22Rv1 (cell line): Measurements from ENCODE around the gene ZNF90.
"Not testable (repeated sequence)": the region's sequence is repeated elsewhere in the genome, so short reads cannot be mapped to it uniquely, and the experiment has no call there.

Experiments used
- H3K27ac ChIP-seq: fragments of 450-650 bp; 2 replicates; pipeline ENCODE4 v1.5.1; 2017
- CTCF ChIP-seq: fragments of 450-650 bp; IDR thresholded peaks from 2 replicates; pipeline ENCODE4 v1.5.1; 2017; ENCODE audit warnings: mild to moderate bottlenecking
- ZFX ChIP-seq: fragments of 450-650 bp; IDR thresholded peaks from 2 replicates; pipeline ENCODE4 v1.6.1; 2017; ENCODE audit warnings: antibody characterized with exemption, borderline replicate concordance

The ZNF90 gene

DNA sequence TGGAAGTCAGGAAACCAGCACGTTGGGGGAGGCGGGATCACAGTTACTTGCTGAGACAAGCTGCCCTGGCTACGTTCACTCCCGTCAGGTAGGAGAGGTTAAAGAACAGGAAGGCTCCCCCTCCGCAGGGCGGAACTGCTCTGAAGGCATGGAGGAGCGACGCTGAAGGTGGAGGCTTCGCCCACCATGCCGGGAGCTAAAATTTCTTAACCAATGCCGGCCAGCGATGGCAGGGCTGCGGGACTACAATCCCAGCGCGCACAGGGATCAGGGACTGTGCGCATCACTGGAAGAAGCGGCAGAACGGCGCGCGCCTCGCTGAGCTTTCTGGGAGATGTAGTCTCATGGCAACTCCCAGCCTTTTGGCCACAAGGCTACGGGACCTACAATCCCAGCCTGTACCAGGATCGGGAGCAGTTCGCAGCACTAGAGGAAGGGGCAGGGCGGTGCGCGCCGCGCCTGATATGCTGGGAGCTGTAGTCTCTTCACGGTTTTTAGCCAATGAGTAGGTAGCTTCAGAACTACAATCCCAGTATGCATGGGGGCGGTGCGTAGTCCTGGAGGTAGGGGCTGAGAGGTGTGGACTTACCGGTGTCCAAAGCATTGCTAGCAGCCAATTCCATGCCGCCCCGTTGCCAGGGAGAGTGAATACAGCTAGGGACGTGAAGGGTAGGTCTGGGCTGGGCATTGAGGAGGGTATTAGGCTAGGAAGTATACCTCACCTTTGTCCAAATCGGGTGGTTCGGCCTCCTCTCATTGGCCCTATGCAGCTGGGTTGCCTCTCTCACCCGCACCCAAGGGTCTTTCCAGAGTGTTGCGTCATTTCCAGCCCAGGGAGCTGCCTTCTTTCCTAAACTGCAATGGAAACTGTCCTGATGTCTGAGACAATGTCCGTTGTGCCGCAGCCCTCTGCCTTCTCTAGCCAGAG lies 25.7 kb upstream of the ZNF90 start:
- TF ChIP-seq ZFX: no peak
- TF ChIP-seq CTCF: no peak
- H3K27ac ChIP-seq: peak overlapping the region; percentile 77

- H3K27ac ChIP-seq: not testable (repeated sequence)
Measured at GRCh38 chr19:20058738-20059137, 19.1 kb upstream of the ZNF90 start.

- no peak overlapping the region for H3K27ac ChIP-seq
- no peak for TF ChIP-seq ZFX
- no peak for TF ChIP-seq CTCF
Measured at GRCh38 chr19:20060282-20060681, 17.5 kb upstream of the ZNF90 start.

GRCh38 chr19:20066861-20067260 lies 10.9 kb upstream of the ZNF90 start:
- H3K27ac ChIP-seq: no peak overlapping the region
- TF ChIP-seq ZFX (no peak), CTCF (no peak)

DNA sequence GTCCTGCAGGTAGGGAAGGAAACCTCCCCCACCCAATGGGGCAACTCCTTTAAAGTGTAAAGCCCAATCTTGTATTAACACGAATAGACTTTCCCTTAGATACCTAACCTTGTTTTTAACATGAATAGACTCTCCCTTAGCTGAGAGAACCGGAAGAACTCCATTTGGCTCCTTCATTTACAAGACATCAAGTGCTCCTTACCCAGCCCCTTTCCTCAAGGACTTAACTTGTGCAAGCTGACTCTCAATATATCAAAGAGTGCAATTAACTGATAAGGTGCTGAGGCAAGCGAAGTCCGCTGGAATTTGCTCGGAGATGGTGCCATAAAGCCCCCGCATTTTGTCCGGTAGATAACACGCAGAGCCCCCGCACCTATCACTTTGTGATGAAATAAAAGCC lies 9.9 kb upstream of the ZNF90 start:
- no peak for TF ChIP-seq ZFX
- no peak for TF ChIP-seq CTCF
- no peak overlapping the region for H3K27ac ChIP-seq

- H3K27ac ChIP-seq: not testable (repeated sequence)
Measured at GRCh38 chr19:20068559-20068958, 9.2 kb upstream of the ZNF90 start.

- H3K27ac ChIP-seq: no peak overlapping the region
- TF ChIP-seq CTCF (no peak), ZFX (no peak)
Measured at GRCh38 chr19:20070691-20071090, 7.1 kb upstream of the ZNF90 start.

DNA sequence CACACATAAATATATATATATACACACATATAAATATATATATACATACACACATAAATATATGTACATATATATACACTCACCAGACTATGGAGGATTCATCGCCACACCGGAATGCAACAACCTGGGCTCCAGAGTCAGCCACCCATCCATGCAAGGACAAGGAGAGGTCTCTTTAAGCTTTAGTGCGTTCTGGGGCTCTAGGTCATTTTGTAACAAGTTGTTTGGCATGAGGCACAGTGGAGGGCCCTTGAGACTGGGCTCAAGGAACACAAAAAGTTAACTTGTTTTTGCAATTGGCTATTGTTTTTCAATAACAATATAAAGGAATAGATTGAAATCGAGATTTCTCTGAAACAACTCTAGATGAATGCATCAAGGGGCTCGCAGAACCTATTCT lies 4.9 kb upstream of the ZNF90 start:
- no peak overlapping the region for H3K27ac ChIP-seq
- TF ChIP-seq CTCF (no peak), ZFX (no peak)
